CD4-positive, alpha-beta T cell treated with Interleukin-21 for 1 hour (primary cell): Measurements from ENCODE around the gene ADCY2.

ENCODE experiments used
- DNase-seq: peaks from one replicate; pipeline ENCODE4 v3.0.0-alpha.2; 2020

The ADCY2 gene

DNA sequence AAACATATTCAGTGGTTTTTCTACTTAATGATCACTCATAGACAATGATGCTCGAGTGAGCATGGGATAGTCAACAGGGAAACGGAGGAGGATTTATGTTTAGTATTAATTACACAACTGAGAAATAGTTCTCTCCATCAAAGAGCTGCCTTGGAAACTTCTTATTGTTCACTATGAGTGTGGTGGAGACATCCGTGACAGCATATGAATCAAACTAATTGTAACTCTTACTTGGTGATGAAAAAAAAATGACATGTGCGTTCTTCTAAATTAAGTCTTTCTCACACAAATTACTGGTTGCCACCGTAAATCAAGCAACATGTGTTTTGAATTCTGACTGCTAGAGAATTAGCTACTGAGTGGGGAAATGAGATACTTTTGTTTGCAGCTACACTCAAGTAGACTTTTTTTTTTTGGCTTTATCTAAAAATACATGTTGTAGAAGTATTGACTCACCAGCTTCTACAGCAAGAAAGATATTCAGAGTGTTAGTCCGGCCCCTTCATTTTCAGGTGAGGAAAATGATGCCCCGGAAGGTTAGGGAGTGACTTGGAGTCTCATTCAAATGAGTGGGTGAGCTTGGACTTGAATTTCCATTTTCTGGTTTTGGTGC lies 275.5 kb downstream of the ADCY2 start:
- no peak for DNase-seq

DNA sequence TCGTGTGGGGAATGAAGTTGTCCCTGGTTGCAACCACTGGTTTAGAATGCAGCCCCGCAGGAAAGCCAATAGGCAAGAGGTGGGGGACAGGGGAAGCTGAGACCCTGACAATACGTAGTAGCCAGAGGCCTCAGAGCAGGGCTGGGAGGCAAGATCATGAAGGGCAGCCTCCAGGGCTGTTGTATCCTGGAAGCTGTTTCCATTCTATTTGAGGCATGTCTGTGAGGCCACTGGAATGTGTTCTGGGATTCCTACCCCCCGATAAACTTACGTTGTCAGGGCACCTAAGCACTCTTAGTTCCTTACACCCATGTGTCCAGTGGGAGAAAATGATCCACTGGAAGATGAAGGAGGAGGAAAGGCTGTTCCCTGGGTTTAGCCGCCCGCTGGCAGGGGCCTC lies 277.7 kb downstream of the ADCY2 start:
- DNase-seq: no peak

DNA sequence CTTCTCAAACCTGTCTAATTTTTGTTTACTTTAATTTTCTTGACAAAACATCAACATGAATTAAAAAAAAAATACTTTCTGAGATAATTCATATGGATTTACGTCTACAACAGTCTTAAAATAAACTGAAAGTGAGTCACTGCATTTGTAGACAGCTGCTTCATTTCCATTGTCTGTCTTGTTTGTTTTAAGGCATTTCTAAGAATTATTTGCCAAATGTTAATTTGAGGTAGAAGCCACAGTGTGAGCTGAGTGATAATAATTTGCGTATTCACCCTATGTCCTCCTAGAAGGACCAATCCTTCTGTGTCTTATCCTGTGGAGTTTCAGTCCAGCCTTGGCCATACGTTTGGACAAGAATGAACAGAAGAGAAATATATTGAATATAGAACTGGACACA lies 280.5 kb downstream of the ADCY2 start:
- DNase-seq: no peak

DNA sequence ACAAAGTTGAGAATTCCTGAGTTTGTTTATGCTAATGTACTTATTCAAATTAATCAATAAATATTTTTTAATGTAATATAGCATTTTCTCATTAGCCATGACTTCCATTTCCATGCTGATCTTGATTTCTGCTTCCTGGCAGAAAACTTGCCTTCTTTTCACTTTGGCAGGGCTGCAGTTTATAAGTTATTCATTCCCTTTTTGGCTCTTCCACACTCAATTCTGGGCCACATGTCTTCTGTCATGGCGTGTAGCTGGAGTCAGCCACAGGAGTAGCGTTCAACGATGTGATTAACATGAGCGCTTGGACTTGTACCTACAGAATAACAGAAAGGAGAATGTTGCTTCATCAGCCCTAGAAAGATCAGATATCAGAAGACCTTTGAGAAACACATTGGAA lies 282.1 kb downstream of the ADCY2 start:
- no peak for DNase-seq

DNA sequence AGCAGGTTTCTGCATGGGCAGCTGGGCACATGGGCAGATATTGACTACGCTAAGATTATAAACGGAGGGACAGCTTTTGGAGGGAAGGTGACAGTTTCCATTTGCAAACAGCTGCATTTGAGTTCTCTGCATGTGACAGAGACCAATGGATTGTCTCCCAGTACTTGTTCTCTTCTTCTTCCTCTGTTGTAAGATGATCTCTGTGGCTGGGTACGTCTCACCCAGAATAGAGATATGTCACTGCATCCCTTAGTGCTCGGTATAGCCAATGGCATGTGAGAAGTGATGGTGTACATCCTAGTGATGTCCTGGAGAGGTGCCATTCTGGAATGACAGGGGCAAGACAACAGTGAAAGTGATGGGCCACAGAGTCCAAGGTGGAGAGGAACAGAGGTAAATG lies 283.7 kb downstream of the ADCY2 start:
- no peak for DNase-seq

DNA sequence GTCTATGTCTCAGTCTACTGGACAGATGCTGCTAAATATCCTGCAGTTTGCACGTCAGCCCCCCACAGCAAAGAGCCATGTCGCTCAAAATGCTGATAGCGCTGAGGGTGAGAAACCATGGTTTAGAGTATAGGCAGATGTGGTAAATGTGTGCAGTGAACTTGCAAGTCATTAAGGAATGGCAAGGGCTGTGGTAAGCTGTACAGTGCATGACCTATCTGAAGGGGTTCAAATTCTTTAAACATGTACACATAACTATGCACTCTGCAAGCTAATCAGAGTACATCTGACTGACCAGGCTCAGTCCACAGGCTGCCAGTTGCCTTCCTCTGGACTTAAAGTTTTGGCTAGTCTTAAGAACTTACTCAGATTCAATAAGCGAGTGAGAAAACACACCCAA lies 284.3 kb downstream of the ADCY2 start:
- DNase-seq: no peak

DNA sequence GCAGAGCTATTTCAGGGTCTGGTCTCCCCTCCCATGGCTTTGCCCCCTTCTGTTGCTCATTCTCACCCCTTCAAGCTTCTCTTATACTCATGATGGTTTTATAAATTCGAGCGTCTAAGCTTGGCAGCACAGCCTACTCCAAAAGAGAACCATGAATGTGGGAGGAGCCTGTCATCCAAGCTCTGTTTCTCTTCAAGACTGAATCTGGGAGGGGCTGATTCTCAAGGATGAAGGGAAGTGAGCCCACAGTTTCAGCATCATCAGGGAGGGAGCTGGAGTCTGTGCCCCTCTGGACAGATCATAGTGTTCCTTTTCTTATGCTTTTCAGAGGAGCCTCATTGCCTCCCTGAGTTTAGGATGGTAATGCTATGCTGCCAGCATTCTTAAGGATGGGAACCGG lies 286.4 kb downstream of the ADCY2 start:
- DNase-seq: no peak

DNA sequence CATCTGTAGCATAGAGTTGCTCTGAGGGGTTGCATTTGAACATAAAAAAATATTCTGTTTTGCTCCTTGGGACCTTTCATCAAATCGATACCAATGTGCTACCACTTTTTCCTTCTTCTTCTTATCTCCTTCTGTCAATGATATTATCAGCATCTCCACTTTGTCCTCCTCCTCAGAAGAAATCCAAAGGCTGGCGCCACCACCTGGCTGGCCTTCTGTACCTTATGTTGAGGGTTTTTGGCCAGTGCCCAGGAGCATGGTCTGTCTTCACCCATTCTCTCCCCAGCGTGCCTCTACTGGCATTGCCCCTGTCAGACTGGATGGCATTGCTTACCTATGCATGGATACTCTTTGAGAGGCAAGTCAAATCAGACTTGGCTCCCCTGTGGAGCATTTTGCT lies 287.8 kb downstream of the ADCY2 start:
- DNase-seq: no peak

DNA sequence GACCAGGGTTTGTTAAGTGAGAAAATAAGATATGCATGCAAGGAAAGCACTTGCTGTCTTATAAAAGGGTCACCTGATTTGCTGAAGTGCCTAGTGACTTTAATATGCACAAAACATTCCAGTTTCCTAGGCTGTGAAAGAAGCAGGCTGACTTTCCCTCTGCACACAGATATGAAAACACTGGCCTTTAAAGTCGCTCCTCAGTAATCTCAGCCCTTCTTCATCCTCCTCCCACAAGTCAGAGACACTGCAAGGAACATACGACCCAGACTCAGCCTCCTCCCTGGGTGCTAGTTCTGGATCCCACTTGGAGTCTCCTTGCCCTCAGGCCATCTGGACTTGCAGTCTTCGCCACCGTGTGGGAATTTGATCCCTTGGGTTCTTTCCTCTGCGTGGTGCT lies 288.9 kb downstream of the ADCY2 start:
- DNase-seq: no peak

DNA sequence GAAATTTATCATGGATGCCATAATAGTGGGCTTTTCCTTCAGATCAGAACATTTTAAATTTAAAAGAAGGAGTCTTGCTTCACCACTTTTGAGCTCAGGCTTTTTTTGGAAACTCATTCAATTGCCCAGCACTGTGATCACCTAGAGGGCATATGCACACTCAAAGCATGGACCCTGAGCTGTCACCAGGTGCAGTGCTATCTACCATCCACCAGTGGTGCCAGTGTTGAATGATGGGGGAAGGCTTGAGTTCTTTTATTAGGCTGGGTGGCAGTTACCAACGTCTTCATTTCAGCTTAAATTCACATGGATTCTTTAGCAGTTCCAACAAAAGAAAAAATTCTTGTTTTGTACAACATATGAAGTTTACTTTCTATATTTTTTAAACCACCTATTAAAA lies 290.9 kb downstream of the ADCY2 start:
- no peak for DNase-seq

DNA sequence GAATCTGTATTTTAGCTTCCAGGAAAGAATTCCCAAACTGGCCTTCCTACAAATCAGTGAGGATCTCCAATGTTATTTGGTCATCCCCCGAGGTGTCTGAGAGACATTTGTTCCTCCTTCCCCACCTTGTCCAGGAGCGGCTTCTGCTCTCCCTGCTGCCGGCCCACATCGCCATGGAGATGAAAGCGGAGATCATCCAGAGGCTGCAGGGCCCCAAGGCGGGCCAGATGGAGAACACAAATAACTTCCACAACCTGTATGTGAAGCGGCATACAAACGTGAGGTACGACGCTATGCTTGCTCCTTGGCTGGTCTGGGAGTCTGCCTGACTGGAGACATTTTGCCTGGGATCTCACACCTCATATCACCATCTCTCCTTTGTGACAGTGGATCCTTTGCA lies 294.6 kb downstream of the ADCY2 start:
- no peak for DNase-seq

DNA sequence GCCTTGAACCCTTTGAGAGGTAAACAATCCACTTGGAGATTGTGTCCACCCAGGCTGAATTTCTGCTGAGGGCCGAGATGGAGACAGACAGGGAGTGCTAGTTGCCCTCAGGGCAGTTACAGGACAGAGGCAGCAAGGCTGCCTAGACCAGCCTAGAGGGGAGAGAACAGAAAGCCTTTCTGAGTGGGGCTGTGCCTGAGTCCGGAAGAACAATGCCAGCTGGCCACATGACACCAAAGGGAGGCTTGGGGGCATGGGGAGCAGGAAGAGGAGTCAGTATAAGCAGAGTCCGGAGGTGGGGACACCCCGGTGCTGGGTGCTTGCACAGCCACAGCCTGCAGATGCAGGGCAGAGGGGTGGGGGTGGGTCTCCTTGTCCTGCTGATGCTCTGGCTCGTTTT lies 309.3 kb downstream of the ADCY2 start:
- DNase-seq: no peak

DNA sequence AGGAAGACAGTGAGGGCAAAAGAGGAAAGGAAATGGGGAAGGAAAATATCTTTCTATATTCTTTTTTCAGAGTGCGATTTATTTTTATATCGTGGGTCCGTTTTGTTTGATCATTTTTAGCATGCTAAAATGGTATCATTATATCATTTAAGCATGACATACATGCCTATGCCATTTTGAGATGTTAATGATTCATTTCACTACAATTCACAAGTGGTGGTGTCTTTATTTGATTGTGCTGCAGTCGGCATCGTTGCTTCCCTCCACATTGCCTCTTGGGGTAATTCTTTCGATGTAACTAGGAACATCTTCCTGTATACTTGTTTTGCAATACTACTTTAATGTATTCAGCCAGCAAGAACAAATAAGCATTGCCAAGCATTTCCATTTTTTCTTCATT lies 309.8 kb downstream of the ADCY2 start:
- no peak for DNase-seq

DNA sequence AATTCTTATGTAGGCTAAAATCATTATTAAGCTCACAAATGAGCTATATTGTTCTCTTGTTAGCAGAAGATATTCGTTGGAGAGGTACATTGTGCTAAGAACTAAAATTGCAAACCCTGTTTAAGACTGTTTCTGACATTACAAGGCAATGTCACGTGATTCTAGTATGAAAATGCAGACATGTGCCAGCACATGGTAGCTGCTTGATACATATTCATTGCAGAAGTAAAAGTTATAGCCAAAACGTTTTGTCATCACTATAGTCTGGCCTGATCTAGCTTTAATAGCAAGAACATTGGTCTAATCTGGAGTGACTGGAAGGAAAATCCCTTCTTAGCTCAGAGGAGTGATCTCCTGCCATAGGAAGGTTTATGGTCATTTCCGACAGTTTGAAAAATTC lies 310.3 kb downstream of the ADCY2 start:
- no peak for DNase-seq

DNA sequence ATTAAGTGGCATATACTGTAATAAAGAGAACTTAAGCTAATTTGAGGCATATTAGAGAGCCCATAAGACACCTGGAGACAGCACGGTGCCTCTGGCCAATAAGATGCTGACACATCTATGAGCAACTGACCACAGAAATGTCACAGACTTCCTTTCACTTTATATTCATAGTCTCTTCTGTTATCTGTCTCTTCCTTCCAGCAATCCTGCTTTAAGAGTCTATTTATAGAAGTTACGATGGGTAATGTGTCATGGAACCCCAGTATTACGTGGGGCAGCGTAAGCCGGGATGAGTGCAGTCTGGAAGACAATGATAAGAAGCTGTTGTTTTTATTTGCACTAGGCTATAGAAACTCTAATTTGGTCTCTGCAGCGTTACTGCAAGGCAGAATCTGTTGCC lies 318.2 kb downstream of the ADCY2 start:
- DNase-seq: no peak

DNA sequence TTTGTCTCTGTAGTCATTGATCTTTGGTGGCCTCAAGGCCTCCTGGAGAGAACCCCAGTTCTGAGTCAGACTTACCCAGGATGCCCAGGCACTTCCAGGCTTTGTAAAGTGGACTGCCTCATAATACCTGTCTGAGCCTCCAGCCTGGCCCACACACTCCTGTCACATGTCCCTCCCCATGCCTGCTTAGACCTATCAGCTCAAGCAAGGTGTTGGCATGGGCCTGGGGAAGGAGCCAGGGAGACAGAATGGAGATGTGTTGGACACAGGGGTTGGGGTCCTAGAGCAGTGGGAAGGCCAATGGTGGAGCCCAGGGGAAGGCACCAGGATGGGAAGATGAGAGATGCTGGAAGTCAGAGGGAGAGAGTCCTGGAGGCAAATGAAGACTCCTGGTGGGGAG lies 318.8 kb downstream of the ADCY2 start:
- DNase-seq: no peak

DNA sequence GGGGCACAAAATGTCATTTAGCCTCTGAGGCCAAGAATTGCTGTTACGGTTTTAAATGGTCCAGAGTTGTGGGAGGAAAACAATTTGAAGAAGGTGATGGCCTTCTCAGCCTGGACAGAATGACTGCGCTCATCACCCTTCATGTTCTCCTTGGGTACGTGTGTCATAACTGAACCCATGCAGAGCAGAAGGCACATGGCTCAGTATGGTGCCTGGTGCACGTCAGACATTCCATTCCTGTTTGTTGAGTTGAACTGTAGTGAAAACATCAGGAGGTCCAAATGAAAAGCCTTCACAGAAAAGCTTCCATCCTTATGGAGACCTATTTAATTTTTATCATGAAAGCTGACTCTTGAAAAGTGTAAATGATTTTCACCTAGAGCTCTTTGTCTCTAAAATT lies 321.8 kb downstream of the ADCY2 start:
- DNase-seq: no peak

DNA sequence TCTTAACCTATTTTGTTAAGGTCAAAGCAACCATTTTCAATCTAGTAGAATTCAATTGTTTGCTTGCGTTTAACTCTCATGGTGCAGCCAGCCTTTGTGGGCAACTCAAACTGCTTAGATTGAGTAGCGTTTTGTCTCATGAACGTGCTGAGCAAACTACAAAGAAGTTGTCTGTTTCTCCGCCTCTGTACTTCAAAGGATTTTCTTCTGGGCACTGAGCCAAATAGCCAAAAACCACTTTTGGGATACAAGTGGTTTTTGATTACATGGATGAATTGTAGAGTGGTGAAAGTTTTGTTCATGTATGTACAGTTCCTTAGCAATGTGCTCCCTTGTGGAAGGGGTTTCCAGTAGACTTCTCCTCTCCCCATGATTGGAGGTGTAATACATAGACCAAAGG lies 332.1 kb downstream of the ADCY2 start:
- no peak for DNase-seq

DNA sequence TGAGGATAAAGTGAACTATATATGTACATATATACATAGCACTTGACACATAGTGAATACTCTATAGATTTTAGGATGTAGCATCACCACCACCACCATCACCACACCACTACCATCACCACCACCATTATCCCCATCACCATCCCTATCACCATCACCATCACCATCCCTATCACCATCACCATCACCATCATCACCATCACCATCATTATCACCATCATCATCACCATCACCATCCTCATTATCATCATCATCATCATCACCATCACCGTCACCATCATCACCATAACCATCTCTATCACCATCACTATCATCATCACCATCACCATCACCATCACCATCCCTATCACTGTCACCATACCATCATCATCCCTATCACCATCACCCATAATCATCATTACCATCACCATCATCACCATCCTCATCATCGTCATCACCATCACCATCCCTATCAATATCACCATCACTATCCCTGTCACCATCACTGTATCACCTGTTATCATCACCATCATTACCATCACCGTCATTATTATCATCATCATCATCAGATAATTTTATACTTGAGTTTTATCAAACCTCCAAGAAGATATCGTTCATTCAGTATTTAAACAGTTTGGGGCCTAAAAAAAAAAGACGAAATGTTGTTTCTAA lies 345.6 kb downstream of the ADCY2 start:
- DNase-seq: no peak

DNA sequence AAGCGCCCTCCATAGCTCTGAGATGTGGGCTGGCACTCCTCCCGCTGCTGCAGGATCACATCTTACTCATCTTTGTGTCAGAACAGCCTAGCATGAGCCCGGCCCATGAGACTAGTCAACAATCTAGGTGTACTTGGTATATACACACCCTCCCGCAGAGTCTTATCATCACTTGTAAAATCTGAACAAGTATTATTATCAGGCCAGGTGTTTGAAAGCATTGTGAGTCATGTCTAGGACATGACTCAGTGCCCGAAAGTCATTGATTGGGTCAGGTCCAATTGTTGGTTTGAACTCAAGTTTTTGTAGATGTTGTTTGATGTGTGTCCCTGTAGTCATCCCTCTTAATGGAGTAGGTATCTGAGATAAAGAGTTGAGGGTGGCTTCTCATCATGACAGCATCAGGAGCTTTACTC lies 346.3 kb downstream of the ADCY2 start:
- DNase-seq: no peak

DNA sequence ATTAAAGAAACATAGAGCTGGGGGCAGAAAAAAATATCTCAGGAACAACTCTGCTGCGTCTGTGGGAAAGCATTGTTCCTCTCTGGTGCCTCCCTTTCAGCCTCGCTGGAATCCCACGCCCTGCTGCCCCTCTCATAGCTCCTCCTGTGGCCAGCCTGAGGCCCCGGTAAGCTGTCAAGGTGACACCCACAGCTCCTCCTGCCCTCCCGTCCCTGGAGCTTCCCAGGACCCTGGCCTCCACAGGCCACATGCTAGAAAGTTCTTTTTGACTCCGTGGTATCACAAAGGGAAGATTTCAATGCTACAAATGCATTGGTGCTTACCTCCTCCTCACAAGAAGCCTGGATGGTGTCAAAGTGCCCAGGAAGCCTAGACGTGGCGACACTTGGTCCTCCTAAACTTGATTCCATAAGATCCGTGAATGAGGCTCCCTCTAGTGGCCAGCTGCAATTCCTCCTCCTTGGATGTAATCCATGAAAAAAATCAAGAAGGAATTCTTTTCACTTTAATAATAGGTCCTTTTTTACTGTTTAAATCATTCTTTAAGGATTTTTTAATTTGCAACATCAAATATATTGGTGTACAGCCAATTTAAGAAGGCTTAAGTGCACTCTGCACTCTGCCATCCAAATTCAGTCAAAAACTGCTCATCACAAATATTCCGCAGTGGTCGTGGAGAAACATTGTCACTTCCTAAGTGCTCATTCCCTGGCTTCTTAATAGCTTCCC lies 350.1 kb downstream of the ADCY2 start:
- peak; percentile 22 for DNase-seq

DNA sequence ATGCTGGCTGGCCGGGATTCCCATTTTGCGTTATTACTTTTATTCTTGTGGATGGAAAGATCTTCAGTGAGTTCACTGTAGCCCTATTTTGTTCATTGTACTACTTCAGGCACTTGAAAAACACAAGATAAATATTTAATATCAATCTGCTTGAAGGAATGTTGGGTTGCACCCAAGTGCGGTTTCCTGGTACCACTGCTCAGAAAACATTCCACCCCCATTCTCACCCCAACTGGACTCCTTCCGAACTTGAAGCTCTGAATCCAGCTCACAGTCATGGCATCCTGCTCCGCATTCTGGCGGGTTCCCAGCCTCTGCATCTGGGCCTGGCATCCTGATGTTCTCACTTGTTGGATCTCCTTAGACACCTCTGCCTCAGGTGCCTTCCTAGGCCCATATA lies 351.8 kb downstream of the ADCY2 start:
- DNase-seq: no peak

DNA sequence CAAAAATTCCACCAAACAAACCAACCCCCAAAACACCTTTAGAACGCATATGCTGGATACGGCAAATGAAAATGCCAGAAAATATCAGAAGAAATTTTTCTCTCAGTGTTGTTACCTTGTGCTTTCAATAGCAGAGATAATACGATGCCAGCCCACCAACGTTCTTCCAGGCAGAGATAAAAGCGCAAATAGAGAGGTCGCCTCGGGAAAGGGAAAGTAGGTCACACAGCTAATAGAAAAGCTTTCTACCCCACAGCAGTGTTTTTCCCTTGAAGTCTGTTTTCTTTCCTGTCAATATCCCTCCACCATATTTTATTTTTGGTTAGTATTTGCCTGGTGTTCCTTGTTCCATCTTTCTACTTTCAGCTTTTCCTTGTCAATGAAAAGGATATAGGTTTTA lies 353.7 kb downstream of the ADCY2 start:
- no peak for DNase-seq

DNA sequence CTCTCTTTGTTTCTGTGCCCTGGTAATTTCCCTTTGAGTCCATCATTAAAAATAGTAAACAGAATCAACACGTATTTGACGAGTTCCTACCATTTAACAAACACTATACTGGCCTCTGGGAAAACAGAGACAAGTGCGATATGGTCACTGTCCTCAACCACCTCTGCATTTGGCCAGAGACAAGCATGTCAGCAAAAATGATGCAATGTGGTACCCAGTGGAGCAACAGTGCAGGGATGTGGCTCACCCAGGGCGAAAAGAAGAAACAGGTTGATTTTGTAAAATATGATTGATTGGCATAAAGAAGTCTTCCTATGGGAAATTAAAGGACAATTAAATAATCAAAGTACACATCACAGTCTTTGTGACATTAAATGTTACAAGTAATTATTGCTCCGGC lies 355.9 kb downstream of the ADCY2 start:
- no peak for DNase-seq

DNA sequence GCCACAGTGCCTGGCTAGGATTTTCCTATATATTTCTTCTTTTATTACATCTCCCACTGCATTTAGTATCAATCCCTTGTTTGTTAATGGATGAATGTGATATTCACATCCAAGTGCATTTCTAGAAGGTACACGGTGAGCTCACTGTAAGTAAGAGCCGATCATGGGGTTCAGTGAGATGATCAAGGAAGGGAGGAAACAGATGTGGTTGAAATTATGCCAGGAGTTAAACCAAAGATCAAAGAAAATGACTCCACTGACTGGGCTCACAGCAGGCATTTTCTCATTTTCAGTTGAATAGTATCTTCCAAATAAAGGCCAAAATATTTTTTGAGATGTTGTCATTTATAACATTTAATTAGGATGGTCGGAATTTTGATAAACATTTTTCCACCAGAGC lies 357.2 kb downstream of the ADCY2 start:
- no peak for DNase-seq
